T-helper 1 cell treated with Interleukin-12 subunit alpha and Interleukin-12 subunit beta and Interleukin-4 antibody, amounts not matched to agents 30 μg/mL and 1 μg/mL, for 36 hours (primary cell): ENCODE data around the gene E2F1.

ENCODE experiments used
- H3K27ac Mint-ChIP-seq: one replicate; pipeline ENCODE4 v1.8.0; 2021; ENCODE audit warnings: mild to moderate bottlenecking, mixed read lengths
- H3K27me3 Mint-ChIP-seq: one replicate; pipeline ENCODE4 v1.8.0; 2021; ENCODE audit warnings: low read depth, mixed read lengths
- H3K36me3 Mint-ChIP-seq: one replicate; pipeline ENCODE4 v1.8.0; 2021; ENCODE audit warnings: low read depth, mixed read lengths
- H3K4me1 Mint-ChIP-seq: one replicate; pipeline ENCODE4 v1.8.0; 2021; ENCODE audit warnings: low read depth, mixed read lengths
- H3K4me3 Mint-ChIP-seq: one replicate; pipeline ENCODE4 v1.8.0; 2021; ENCODE audit warnings: mild to moderate bottlenecking, moderate library complexity, mixed read lengths
- H3K9me3 Mint-ChIP-seq: one replicate; pipeline ENCODE4 v1.8.0; 2021; ENCODE audit warnings: mixed read lengths

The E2F1 gene, protein sequence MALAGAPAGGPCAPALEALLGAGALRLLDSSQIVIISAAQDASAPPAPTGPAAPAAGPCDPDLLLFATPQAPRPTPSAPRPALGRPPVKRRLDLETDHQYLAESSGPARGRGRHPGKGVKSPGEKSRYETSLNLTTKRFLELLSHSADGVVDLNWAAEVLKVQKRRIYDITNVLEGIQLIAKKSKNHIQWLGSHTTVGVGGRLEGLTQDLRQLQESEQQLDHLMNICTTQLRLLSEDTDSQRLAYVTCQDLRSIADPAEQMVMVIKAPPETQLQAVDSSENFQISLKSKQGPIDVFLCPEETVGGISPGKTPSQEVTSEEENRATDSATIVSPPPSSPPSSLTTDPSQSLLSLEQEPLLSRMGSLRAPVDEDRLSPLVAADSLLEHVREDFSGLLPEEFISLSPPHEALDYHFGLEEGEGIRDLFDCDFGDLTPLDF

DNA sequence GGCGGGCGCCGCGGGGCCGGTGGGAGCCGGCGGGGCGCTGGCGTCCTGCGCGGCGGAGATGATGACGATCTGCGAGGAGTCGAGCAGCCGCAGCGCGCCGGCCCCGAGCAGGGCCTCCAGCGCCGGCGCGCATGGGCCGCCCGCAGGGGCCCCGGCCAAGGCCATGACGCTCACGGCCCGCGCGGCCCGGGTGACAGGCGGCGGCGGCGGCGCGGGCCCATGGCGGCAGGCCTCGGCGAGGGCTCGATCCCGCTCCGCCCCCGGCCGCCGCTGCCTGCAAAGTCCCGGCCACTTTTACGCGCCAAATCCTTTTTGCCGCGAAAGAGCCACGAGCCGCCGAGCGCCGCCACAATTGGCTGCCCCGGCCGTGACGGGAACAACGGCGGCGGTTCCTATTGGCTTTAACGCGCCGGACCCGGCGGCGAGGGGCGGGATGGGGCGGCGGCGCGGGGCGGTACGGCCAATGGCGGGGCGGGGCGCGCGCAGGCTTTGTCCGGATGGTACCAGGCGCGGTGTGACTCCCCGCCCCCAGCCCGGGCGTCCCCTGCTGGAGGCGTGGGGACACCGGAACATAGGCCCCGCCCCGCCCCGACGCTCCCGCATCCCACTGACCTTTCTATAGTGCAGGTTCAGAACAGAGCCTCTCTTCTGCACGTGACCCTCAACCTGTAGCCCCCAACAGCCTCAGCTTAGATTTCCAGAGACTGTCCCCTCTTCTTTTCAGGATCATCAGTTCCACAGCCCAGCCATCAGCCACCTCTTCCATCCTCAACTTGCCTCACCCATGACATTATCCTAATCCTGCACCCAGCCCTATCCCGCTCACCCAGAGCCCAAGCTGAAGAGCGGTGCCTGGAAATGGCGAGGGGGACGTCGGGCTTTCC, at the start of gene E2F1:
E2F1 (minus strand) TSS at position 286 of the 884 bp plus-strand sequence; CDS start at position 165, 121 bp downstream.
- Mint-ChIP-seq H3K27me3 (no peaks in the 10 kb centered on the region), H3K4me3 (peak within 1 kb of the TSS; percentile 92), H3K36me3 (peaks cover 10% of the 10 kb centered on the region), H3K27ac (peak within 1 kb of the TSS; percentile 91), H3K4me1 (peaks cover 65% of the 10 kb centered on the region), H3K9me3 (no peaks in the 10 kb centered on the region)

DNA sequence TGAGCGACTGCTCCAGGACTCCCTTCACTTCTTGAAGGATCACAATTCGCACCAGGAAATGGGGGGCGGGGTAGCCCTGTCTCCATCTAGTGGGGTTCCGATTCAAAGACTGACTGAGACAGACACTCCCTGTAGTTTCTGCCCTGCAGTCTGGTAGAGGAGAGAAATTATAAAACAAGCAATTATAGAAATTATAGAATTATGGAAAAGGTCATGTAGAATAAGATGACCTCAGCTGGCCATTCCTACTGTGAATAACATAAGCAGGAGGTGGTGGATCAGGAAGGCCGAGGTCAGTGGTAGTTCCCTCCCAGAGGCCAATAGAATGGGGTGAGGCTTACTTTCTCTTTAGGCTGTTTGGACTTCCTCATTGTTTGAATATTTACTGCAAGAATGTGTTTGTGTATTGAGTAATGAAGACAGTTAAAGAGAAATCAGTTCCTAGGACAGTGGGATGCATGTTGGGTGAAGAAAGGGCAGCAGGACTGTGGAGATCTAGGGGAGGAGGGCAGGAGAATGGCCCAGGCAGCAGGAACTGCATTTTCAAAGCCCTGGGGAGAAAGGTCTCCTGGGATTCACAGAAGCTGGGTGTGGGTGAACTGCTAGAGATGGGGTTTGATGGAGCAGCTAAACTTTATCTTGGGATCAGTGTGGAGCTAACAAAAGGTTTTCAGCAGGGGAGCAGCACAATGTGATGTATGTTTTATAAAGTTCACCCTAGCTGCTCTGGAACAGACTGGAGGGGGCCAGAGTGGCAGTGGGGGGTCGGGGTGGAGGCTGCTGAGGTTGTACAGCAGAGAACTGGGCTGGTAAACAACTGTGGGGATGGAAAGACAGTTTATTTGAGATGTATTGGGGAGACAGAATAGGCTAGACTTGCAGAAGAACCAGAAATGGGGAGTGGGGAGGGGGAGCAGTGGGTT, 47.7 kb upstream of the E2F1 start:
- H3K27ac Mint-ChIP-seq, result peak overlapping the region; percentile 51
- H3K36me3 Mint-ChIP-seq, result peaks cover 14% of the 10 kb centered on the region
- H3K4me1 Mint-ChIP-seq, result peaks cover 19% of the 10 kb centered on the region
- H3K27me3 Mint-ChIP-seq, result no peaks in the 10 kb centered on the region
- H3K9me3 Mint-ChIP-seq, result peaks cover 14% of the 10 kb centered on the region
- peak overlapping the region; percentile 47 for H3K4me3 Mint-ChIP-seq

DNA sequence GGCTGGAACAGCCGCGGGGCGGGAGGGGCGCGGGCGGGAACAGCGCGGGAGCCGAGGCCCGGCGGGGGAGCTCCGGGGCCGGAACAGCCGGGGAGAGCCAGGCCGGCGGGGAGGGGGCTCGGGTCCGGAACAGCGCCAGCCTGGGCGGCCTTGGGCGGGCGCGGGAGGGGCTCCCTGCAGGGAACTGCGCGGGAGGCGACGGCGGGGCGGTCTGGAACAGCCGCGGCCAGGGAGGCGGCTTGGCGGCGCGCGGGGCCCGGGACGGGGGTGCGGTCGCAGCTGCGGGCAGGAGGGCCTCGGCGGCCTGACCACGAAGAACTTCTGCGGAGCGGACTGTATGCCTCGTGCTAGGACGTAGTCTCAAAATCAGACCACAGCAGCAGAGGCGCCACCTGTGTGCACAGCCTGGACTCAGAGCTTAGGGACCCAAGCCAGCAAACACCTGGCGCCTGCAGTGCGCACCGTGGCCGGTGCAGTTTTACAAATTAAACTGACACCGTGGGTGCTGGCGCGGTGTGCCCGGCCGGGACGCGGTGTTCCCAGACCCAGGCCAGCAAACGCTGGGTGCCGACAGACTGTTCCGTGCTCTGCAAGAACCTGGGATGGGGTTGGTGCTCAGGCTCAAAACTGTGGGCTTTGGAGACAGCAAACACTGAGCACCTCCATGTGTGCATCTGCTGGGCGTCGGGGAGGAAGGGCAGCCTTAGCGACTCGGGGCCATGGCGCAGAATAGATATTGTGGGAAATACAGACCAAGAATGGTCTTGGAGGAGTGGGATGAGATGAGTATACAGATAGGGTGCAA, 46.2 kb upstream of the E2F1 start:
- Mint-ChIP-seq H3K27me3 (no peaks in the 10 kb centered on the region), H3K4me1 (peaks cover 16% of the 10 kb centered on the region), H3K4me3 (peak overlapping the region; percentile 86), H3K27ac (peak overlapping the region; percentile 81), H3K36me3 (peaks cover 14% of the 10 kb centered on the region), H3K9me3 (peaks cover 14% of the 10 kb centered on the region)

DNA sequence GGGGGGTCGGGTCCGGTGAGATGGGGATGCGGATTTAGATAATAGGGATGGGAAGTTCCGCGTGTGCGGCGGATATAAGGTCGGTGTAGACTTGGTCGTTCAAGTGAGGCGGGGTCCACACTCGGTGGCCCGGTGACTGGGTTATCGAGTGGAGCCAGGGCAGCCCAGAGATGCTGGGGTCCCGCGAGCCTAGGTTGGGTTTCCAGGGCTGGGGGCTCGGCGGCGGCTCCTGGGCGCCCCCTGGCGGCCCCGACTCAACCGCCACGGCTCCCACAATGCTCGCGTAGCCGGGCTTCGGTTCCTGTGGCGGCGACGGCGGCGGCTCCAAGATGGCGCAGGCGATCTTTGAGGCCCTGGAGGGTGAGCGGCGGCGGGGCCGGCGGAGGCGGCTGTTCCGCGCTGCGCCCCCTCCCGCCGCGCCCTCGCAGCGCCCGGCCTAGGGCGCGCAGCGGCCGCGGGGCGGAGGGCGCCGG, 45.5 kb upstream of the E2F1 start, which contains the start of gene ZNF341:
ZNF341 (plus strand) TSS at position 304 of the 473 bp plus-strand sequence; CDS start at position 330, 26 bp downstream.
- Mint-ChIP-seq H3K9me3 (peaks cover 10% of the 10 kb centered on the region), H3K4me1 (peaks cover 16% of the 10 kb centered on the region), H3K27ac (peak within 1 kb of the TSS; percentile 90), H3K27me3 (no peaks in the 10 kb centered on the region), H3K4me3 (peak within 1 kb of the TSS; percentile 86), H3K36me3 (peaks cover 11% of the 10 kb centered on the region)

DNA sequence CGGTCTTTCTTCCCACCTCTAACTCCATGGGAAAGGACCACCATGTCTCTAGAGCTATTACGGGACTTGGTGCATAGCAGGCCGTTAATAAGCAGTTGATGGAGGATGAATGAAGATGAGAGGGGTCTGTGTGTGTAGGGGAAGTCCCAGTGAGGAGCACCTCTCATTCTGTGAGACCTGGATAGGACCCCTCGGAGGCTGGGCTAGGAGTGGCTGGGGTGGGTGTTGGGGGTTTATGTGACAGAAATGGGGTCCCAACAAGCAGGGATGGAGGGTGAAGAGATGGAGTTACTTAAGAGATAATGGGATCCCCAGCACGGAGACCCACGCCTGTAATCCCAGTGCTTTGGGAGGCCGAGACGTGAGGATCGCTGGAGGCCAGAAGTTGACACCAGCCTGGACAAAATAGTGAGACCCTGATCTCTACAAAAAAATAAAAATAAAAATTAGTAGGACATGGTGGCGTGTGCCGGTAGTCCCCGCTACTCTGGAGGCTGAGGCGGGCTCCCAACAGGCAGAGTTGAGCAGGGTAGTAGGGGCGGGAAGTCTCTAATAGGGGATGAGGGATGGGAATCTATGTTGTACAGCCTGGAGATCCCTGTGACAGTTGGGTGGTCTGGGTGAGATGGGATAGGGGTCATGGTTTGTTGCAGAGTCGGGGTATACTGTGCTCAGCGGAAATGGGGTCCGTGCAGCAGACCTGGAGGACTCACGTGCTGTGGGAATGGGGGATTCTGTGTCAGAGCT, 44.9 kb upstream of the E2F1 start:
- Mint-ChIP-seq H3K27ac (peak overlapping the region; percentile 90), H3K36me3 (peaks cover 5% of the 10 kb centered on the region), H3K4me1 (peaks cover 16% of the 10 kb centered on the region), H3K27me3 (no peaks in the 10 kb centered on the region), H3K9me3 (peaks cover 6% of the 10 kb centered on the region), H3K4me3 (peak overlapping the region; percentile 84)

DNA sequence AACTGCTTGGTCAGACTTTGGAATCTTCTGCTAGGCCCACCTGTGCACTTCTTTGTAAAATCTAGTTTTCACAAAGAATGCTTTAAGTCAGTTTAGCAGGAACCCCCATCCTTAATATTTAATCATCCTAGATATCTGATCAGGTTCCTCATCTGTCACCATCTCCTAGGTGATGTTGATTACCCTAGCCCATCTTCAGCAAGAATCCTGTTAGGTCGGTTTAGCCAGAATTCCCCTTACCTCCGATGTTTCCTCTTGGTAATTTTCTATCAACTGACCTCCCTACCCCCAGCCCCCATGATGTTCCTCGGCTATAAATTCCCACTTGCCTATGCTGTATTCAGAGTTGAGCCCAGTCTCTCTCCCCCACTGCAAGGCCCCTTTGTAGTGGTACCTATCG, 42.9 kb upstream of the E2F1 start:
- Mint-ChIP-seq H3K9me3 (no peaks in the 10 kb centered on the region), H3K4me3 (no peak overlapping the region), H3K27me3 (no peaks in the 10 kb centered on the region), H3K36me3 (peaks cover 2% of the 10 kb centered on the region), H3K4me1 (peaks cover 12% of the 10 kb centered on the region), H3K27ac (no peak overlapping the region)

DNA sequence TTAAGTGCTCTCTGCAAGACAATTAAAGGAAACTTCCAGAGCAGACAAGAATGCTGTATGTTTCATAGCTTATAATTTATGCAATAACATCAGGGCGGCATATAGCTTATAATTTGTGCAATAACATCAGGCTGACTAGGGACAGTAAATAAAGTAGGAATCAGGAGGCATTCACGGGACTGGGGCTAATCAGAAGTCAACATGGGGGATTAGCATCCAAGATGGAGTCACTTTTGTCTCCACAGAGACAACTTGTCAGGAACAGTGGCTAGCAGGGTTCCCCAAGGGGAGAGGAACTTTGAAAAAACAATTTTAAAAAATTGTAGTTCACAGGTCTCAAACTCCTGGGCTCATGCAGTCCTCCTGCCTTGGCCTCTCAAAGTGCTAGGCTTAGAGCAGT, 42.3 kb upstream of the E2F1 start:
- no peaks in the 10 kb centered on the region for H3K9me3 Mint-ChIP-seq
- no peak overlapping the region for H3K4me3 Mint-ChIP-seq
- H3K27ac Mint-ChIP-seq, result no peak overlapping the region
- no peaks in the 10 kb centered on the region for H3K27me3 Mint-ChIP-seq
- no peaks in the 10 kb centered on the region for H3K36me3 Mint-ChIP-seq
- H3K4me1 Mint-ChIP-seq, result peaks cover 7% of the 10 kb centered on the region

DNA sequence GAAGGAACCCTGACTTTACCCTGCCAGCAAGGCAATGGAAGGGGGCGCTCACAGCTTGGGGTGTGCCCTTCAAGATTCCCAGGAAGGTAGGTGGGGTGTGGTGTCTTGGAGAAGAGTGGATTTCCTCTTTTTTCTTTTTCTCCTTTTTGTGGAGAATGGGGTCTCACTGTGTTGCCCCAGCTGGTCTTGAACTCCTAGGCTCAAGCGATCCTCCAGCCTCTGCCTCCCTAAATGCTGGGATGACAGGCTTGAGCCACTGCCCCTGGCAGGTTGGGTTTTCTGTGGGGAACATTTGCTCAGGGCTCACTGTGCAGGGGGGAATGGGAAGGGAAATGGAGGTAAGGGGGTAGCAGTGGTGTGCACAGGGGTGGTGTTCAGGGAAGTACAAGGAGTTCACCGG, 41.6 kb upstream of the E2F1 start:
- H3K4me1 Mint-ChIP-seq, result peaks cover 6% of the 10 kb centered on the region
- no peaks in the 10 kb centered on the region for H3K9me3 Mint-ChIP-seq
- no peak overlapping the region for H3K4me3 Mint-ChIP-seq
- H3K36me3 Mint-ChIP-seq, result no peaks in the 10 kb centered on the region
- H3K27ac Mint-ChIP-seq, result no peak overlapping the region
- no peaks in the 10 kb centered on the region for H3K27me3 Mint-ChIP-seq

DNA sequence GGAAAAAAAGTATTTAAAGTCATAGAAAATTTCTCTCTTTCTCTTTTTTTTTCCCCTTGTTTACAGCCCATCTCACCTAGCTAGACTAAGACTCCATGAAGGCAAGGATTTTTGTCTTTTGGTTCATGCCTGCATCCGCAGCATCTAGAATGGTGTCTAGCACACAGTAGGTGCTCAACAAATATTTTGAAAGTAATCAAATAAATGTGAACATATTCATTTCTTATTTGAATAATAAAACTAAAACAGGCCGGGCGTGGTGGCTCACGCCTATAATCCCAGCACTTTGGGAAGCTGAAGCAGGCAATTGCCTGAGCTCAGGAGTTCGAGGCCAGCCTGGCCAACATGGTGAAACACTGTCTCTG, 40.9 kb upstream of the E2F1 start:
- Mint-ChIP-seq H3K27me3 (no peaks in the 10 kb centered on the region), H3K4me1 (peaks cover 3% of the 10 kb centered on the region), H3K36me3 (no peaks in the 10 kb centered on the region), H3K4me3 (no peak overlapping the region), H3K9me3 (no peaks in the 10 kb centered on the region), H3K27ac (no peak overlapping the region)

DNA sequence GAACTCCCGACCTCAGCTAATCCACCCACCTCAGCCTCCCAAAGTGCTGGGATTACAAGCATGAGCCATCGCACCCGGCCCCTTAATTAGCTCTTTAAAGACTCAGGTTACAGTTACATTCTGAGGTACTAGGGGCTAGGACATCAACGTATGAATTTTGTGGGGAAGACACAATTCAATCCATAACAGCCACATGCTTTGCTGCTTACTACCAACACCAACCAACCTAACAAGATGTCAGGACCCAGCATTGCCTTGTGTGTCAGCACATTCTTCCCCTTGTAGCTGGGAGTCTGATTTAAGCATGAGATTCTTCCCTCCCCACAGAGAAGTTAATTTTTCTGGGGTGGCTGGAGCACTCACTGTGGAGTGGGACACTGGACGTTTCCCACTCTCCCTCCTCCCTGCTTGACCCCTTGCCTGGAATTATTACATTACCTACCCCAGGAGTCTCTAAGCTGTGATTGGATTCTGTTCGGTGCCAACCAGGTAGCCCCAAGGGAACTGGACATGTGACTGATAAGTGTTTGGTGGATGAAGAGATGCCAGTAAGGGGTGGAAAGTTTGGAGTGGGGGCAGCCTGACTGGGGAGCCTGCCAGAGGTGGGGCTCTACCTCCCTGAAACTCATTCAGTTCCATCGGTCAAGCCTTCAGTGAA, 39.6 kb upstream of the E2F1 start:
- Mint-ChIP-seq H3K27ac (no peak overlapping the region), H3K27me3 (no peaks in the 10 kb centered on the region), H3K9me3 (no peaks in the 10 kb centered on the region), H3K36me3 (no peaks in the 10 kb centered on the region), H3K4me3 (no peak overlapping the region), H3K4me1 (peaks cover 3% of the 10 kb centered on the region)

DNA sequence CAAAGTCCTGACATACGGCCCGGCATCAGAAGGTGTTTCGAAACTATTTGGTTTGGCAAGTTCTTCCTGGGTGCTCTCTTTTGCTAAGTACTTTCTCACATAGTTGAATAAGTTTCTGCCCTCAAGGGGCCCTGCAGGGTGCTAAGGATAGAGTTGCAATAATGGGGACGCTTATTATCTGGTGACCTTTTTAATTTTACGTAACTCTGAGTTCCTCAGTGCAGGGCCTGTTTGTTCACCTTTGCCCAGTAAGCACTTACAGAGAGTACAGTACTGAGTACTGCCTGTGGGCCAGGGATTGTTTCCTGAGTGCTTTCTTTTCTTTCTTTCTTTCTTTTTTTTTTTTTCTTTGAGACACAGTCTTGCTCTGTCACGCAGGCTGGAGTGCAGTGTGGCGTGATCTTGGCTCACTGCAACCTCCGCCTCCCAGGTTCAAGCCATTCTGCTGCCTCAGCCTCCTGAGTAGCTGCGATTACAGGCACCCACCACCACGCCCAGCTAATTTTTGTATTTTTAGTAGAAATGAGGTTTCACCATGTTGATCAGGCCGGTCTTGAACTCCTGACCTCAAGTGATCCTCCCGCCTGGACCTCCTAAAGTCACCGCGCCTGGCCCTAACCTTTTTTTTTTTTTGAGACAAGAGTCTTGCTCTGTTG, 38.4 kb upstream of the E2F1 start:
- Mint-ChIP-seq H3K36me3 (peaks cover 2% of the 10 kb centered on the region), H3K27ac (no peak overlapping the region), H3K4me1 (peaks cover 6% of the 10 kb centered on the region), H3K4me3 (no peak overlapping the region), H3K27me3 (no peaks in the 10 kb centered on the region), H3K9me3 (peaks cover 3% of the 10 kb centered on the region)
